ENCODE data around the gene CAPZB. TPM values are rescaled to one million over a fixed set of nuclear protein-coding genes. Genes with fewer than 3 reads are reported as not detected.

CAPZB gene
- total and polyA plus RNA-seq, 2 donors (not counting 3 experiments of a cell fraction or from before 2014, with no cell fraction given) = 196 to 347 TPM

DNA sequence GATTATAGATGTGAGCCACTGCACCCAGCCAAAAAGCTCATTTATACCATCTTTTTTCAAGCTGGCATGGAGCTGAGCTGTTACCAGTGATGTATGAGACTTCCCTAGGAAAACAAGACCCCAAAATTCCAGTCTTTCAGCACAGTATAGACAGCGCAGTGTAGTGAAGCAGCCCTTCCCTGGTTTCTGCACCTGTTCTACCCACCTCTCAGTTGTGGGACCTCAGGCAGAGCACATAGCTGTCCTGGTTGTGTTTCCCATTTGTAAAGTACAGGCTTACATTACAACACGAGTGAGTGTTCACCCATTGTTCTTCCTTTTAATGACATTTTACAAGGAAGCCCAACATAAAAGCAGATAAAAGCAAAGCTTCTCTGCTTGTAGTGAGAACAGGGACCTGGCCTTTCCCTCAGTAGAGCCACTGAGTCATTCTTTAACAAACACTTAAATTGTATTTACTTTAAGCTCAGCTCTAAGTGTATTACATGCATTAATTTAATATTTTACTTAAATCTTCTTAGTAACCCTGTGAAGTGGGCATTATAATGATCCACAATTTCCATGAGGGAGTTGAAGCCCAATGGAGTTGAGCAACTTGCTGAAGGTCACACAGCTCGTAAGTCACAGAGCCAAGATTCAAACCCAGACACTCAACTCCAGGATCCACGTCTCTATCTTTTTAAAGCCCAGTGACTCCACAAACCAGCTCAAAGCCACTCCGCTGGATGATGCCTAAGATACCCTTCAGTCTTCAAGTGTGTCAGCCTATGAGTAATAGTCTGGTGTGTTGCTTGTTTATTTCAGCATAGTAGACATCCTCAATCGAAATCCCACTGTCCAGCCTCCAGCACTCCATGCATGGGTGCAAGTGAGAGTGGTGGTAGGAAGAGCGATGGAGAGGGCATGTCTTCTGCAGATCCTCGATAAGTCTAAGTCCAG is 40.5 kb upstream of the CAPZB start:
- H3K4me1 ChIP-seq (ENCODE audit: control insufficient read depth, extremely low read depth, insufficient read depth, low read length) = no peaks in the 10 kb centered on the region
- intact Hi-C loops (cut with micrococcal nuclease) = no loop called here
- TF ChIP-seq JUN (IDR thresholded peaks at IDR 0.05; ENCODE audit: borderline replicate concordance, insufficient read depth, insufficient read length, low read depth) (no peak), GATA2 (IDR thresholded peaks at IDR 0.05; ENCODE audit: insufficient read depth, insufficient read length, low read depth, low read length) (no peak)
- TF ChIP-seq, protein P1, sequence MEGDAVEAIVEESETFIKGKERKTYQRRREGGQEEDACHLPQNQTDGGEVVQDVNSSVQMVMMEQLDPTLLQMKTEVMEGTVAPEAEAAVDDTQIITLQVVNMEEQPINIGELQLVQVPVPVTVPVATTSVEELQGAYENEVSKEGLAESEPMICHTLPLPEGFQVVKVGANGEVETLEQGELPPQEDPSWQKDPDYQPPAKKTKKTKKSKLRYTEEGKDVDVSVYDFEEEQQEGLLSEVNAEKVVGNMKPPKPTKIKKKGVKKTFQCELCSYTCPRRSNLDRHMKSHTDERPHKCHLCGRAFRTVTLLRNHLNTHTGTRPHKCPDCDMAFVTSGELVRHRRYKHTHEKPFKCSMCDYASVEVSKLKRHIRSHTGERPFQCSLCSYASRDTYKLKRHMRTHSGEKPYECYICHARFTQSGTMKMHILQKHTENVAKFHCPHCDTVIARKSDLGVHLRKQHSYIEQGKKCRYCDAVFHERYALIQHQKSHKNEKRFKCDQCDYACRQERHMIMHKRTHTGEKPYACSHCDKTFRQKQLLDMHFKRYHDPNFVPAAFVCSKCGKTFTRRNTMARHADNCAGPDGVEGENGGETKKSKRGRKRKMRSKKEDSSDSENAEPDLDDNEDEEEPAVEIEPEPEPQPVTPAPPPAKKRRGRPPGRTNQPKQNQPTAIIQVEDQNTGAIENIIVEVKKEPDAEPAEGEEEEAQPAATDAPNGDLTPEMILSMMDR (IDR thresholded peaks at IDR 0.05; ENCODE audit: extremely low read depth in 1 of 2, insufficient read depth in 1 of 2, low read depth in 1 of 2, low read length in 2 of 2) = no peak
- H3K27ac ChIP-seq (ENCODE audit: insufficient read depth, low read depth, low read length) = no peak overlapping the region
- H3K9me1 ChIP-seq (replicated peaks; ENCODE audit: control insufficient read depth, extremely low read depth, insufficient read depth, low read length) = no peaks in the 10 kb centered on the region
- no peaks in the 10 kb centered on the region for H3K27me3 ChIP-seq (ENCODE audit: control insufficient read depth in 2 of 2, insufficient read depth in 2 of 2, low read length in 2 of 2)
- H3K9me3 ChIP-seq (replicated peaks; ENCODE audit: control insufficient read depth, insufficient read depth, low read length) = no peaks in the 10 kb centered on the region
- ChIA-PET CTCF (interaction anchor here (0.9 to 1.0 kb wide), 2 partner anchors 30 to 125 kb away, joined by 3 to 4 read pairs; no protein-coding TSS in a partner anchor), POLR2A (no interaction called here)
- H3K4me2 ChIP-seq (ENCODE audit: insufficient read depth, low read length) = no peak overlapping the region
- no peak overlapping the region for H2AFZ ChIP-seq (ENCODE audit: low read depth, low read length)
- H3K36me3 ChIP-seq (ENCODE audit: control insufficient read depth in 2 of 2, extremely low read depth in 1 of 2, insufficient read depth in 2 of 2, low read length in 2 of 2) = no peaks in the 10 kb centered on the region
- BruUV-seq (replicated peaks) = no TSS peak
- no peak for DNase-seq (ENCODE audit: low read depth, low spot score)
- no peak overlapping the region for H3K4me3 ChIP-seq (replicated peaks in 1 of 3; ENCODE audit: insufficient read depth in 1 of 3, low read depth in 1 of 3, low read length in 3 of 3)
- dilution Hi-C loops (cut with MboI; ENCODE audit: extremely low pct_ligation_motif_present, low sequenced_read_pairs) = no loop called here
- no peak overlapping the region for H3K9ac ChIP-seq (replicated peaks; ENCODE audit: extremely low read depth, insufficient read depth, low read length)
- no peaks in the 10 kb centered on the region for H4K20me1 ChIP-seq (replicated peaks; ENCODE audit: control insufficient read depth, extremely low read depth, insufficient read depth, low read length)
- H3K79me2 ChIP-seq (ENCODE audit: control insufficient read depth, insufficient read depth, low read length) = no peaks in the 10 kb centered on the region
- no peak for FAIRE-seq

DNA sequence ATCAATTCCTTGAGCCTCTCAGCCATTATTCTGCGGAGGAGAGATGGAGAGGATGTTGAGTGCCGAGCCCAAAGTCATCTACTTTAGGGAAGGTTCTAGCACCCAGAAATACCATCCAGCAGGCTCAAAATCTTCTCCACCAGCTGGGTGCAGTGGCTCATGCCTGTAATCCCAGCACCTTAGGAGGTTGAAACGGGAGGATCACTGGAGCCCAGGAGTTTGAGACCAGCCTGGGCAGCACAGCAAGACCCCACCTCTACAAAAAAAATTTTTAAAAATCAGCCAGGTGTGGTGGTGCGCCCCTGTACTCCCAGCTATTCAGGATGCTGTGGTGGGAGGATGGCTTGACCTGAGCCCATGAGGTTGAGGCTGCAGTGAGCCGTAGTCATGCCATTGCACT is 39.5 kb upstream of the CAPZB start:
- Histone ChIP-seq H2AFZ (ENCODE audit: low read depth, low read length) (no peak overlapping the region), H3K9me1 (replicated peaks; ENCODE audit: control insufficient read depth, extremely low read depth, insufficient read depth, low read length) (no peaks in the 10 kb centered on the region), H3K9ac (replicated peaks; ENCODE audit: extremely low read depth, insufficient read depth, low read length) (no peak overlapping the region), H3K79me2 (ENCODE audit: control insufficient read depth, insufficient read depth, low read length) (no peaks in the 10 kb centered on the region), H3K4me2 (ENCODE audit: insufficient read depth, low read length) (no peak overlapping the region), H3K27me3 (ENCODE audit: control insufficient read depth in 2 of 2, insufficient read depth in 2 of 2, low read length in 2 of 2) (peaks cover 0 to under 1% of the 10 kb centered on the region in 2 experiments), H3K36me3 (ENCODE audit: control insufficient read depth in 2 of 2, extremely low read depth in 1 of 2, insufficient read depth in 2 of 2, low read length in 2 of 2) (no peaks in the 10 kb centered on the region), H3K4me3 (replicated peaks in 1 of 3; ENCODE audit: insufficient read depth in 1 of 3, low read depth in 1 of 3, low read length in 3 of 3) (no peak overlapping the region), H3K4me1 (ENCODE audit: control insufficient read depth, extremely low read depth, insufficient read depth, low read length) (no peaks in the 10 kb centered on the region), H3K27ac (ENCODE audit: insufficient read depth, low read depth, low read length) (no peak overlapping the region), H4K20me1 (replicated peaks; ENCODE audit: control insufficient read depth, extremely low read depth, insufficient read depth, low read length) (no peaks in the 10 kb centered on the region), H3K9me3 (replicated peaks; ENCODE audit: control insufficient read depth, insufficient read depth, low read length) (no peaks in the 10 kb centered on the region)
- FAIRE-seq = no peak
- no peak for DNase-seq (ENCODE audit: low read depth, low spot score)
- BruUV-seq (replicated peaks) = no TSS peak
- intact Hi-C loops (cut with micrococcal nuclease) (loop anchor here (5.0 kb wide), 1 partner anchor 33 kb away; no protein-coding TSS in a partner anchor), dilution Hi-C loops (cut with MboI; ENCODE audit: extremely low pct_ligation_motif_present, low sequenced_read_pairs) (no loop called here)
- TF ChIP-seq JUN (IDR thresholded peaks at IDR 0.05; ENCODE audit: borderline replicate concordance, insufficient read depth, insufficient read length, low read depth) (no peak), POLR2A (IDR thresholded peaks at IDR 0.05; ENCODE audit: low read depth, low read length) (no peak), POLR2AphosphoS5 (IDR thresholded peaks at IDR 0.05; ENCODE audit: insufficient read depth, low read depth, low read length) (no peak), EZH2 (IDR thresholded peaks at IDR 0.05; ENCODE audit: borderline replicate concordance, low read depth, low read length, severe bottlenecking) (no peak), FOS (IDR thresholded peaks at IDR 0.05; ENCODE audit: borderline replicate concordance, insufficient read depth, low read length) (no peak), MYC (IDR thresholded peaks at IDR 0.05; ENCODE audit: low read depth, low read length) (no peak), GATA2 (IDR thresholded peaks at IDR 0.05; ENCODE audit: insufficient read depth, insufficient read length, low read depth, low read length) (no peak)
- TF ChIP-seq, protein P1 (IDR thresholded peaks at IDR 0.05; ENCODE audit: extremely low read depth in 1 of 2, insufficient read depth in 1 of 2, low read depth in 1 of 2, low read length in 2 of 2) = no peak
- TF ChIP-seq, protein P2, sequence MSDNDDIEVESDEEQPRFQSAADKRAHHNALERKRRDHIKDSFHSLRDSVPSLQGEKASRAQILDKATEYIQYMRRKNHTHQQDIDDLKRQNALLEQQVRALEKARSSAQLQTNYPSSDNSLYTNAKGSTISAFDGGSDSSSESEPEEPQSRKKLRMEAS (IDR thresholded peaks at IDR 0.05; ENCODE audit: insufficient read depth, insufficient read length) = no peak
- ChIA-PET CTCF (no interaction called here), POLR2A (no interaction called here)
